GM19397 (cell line): Measurements from ENCODE around the gene LGALS16.
"Not testable (repeated sequence)": the region's sequence is repeated elsewhere in the genome, so short reads cannot be mapped to it uniquely, and the experiment has no call there.

ENCODE experiments used
- ATAC-seq: cut with Tn5 transposase; IDR thresholded peaks from one replicate; pipeline ENCODE4 v1.9.1; 2021; ENCODE audit warnings: mild to moderate bottlenecking, moderate library complexity; ENCODE audit not compliant: unreplicated experiment

LGALS16 gene

GRCh38 chr19:39677961-39678889 is 22.5 kb downstream of the LGALS16 start:
- ATAC-seq: no peak

GRCh38 chr19:39679056-39679790 is 23.5 kb downstream of the LGALS16 start:
- no peak for ATAC-seq

GRCh38 chr19:39679791-39680168 is 24.1 kb downstream of the LGALS16 start:
- no peak for ATAC-seq

GRCh38 chr19:39680593-39680992 is 24.9 kb downstream of the LGALS16 start:
- no peak for ATAC-seq

- ATAC-seq: no peak
Observed at GRCh38 chr19:39681416-39681815, 25.7 kb downstream of the LGALS16 start.

GRCh38 chr19:39684267-39684666 is 28.6 kb downstream of the LGALS16 start:
- no peak for ATAC-seq

GRCh38 chr19:39686739-39687138 is 31.0 kb downstream of the LGALS16 start:
- no peak for ATAC-seq

- not testable (repeated sequence) for ATAC-seq
Observed at GRCh38 chr19:39688637-39689036, 32.9 kb downstream of the LGALS16 start.

GRCh38 chr19:39692166-39692565 is 36.5 kb downstream of the LGALS16 start:
- no peak for ATAC-seq

GRCh38 chr19:39692822-39693221 is 37.1 kb downstream of the LGALS16 start:
- no peak for ATAC-seq

- no peak for ATAC-seq
Observed at GRCh38 chr19:39695759-39696158, 40.0 kb downstream of the LGALS16 start.

- no peak for ATAC-seq
Observed at GRCh38 chr19:39696387-39696786, 40.7 kb downstream of the LGALS16 start.

GRCh38 chr19:39698535-39698934 is 42.8 kb downstream of the LGALS16 start:
- no peak for ATAC-seq

GRCh38 chr19:39701291-39701690 is 45.6 kb downstream of the LGALS16 start:
- ATAC-seq: peak; percentile 50

- ATAC-seq: no peak
Observed at GRCh38 chr19:39704181-39705044, 48.7 kb downstream of the LGALS16 start, which contains the start of gene LGALS14. Gene LGALS14 (plus strand): TSS chr19:39704481. CDS start chr19:39704529, 48 bp downstream.

- no peak for ATAC-seq
Observed at GRCh38 chr19:39705578-39706188, 50.0 kb downstream of the LGALS16 start.

GRCh38 chr19:39708594-39708993 is 52.9 kb downstream of the LGALS16 start:
- ATAC-seq: no peak

GRCh38 chr19:39709026-39709872 is 53.5 kb downstream of the LGALS16 start:
- no peak for ATAC-seq
